ENCODE results near the gene ZC3H12D.
A peak's percentile ranks its signal among the peaks of the same experiment; 100 is the strongest.

Gene ZC3H12D

GRCh38 chr6:149452037-149452939 is 32.5 kb downstream of the ZC3H12D start:
- DNase-seq (ENCODE audit: extremely low read depth, low read depth) = no peak
- no peak overlapping the region for H3K4me3 ChIP-seq (replicated peaks; ENCODE audit: low read depth, low read length)
- no peak for TF ChIP-seq CTCF (IDR thresholded peaks at IDR 0.05; ENCODE audit: low read depth, low read length, missing control alignments)

GRCh38 chr6:149451376-149452036 is 33.3 kb downstream of the ZC3H12D start:
- H3K4me3 ChIP-seq (replicated peaks; ENCODE audit: low read depth, low read length) = no peak overlapping the region

DNA sequence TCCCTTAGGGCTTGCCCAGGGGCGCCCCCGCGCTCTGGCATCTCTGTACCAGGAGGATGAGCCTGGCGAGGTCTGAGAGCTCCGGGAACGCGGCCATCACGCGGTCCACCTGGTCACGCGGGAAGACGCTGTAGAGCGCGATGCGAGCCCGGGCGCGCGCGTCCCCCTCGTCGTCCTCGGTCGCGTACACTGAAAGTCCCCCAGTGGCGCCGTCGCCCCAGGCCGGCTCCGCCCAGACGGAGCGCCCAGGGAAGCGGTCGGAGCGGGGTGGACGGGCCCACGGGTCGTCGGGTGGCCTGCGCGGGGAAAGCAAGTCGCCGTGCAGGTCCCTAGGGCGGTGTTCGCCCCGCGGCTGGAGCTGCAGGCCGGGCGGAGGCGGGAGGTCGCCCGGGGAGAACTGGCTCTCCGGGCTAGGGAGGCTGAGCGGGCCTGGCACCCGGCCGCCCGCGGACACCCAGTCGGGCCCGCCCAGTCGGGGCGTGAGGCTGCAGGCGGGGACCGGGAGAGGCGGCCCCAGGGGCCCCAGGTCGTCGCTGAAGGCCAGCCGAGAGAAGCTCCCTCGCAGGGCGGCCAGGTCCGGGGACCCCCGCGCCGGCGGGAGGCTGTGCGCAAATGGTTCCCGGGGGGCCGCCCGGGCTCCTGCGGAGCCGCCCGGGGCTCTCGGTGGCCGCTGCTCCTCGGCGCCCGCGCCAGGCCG is 34.0 kb downstream of the ZC3H12D start:
- H3K4me3 ChIP-seq (replicated peaks; ENCODE audit: low read depth, low read length) = peak overlapping the region; percentile 21; the same call in 1 of the 2 replicates
- DNase-seq (ENCODE audit: extremely low read depth, low read depth) = no peak
- TF ChIP-seq CTCF (IDR thresholded peaks at IDR 0.05; ENCODE audit: low read depth, low read length, missing control alignments) = no peak

More at GRCh38 chr6:149451376-149452036, 33.3 kb downstream of the ZC3H12D start:
- DNase-seq (ENCODE audit: extremely low read depth, low read depth) = no peak
- TF ChIP-seq CTCF (IDR thresholded peaks at IDR 0.05; ENCODE audit: low read depth, low read length, missing control alignments) = no peak

DNA sequence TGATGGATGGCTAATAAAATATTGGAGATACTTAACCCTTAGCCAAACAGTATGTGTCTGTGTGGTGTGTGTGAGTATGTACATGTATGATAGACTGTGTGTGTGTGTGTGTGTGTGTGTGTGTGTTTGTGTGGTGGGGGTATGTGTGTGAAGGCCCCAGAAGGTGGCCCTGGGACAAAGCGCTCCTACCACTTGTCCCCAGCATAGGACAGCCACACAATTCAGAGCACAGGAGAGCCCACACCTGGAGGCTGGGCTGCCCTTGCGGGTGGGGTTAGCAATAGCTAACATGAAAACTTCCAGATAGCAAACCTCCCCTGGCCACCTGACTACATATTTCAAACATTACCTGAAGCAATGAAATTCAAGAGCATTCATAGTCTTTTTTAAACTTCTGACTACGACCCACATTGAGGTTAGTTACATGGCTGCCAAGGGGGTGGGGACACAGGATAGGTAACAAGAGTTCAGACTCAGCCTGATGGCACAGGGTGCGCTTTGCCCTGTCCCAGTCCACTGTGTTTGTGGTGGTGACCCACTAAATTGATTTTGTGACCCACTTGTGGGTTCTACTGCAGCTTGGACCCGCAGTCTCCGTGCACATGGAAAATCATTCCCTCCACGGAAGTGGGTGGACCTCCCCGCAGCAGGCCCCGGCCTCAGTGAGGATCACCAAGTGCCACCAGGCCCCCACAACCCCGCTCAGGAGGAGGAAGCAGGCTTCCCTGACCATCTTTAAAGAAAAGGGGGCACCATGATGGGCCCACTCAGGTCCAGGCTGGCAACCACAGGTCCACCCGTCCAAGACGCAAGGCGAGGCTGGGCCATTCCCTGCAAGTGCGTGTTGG is 34.8 kb downstream of the ZC3H12D start:
- TF ChIP-seq CTCF (IDR thresholded peaks at IDR 0.05; ENCODE audit: low read depth, low read length, missing control alignments) = no peak
- no peak overlapping the region; the same call in 1 of the 2 replicates for H3K4me3 ChIP-seq (replicated peaks; ENCODE audit: low read depth, low read length)
- no peak for DNase-seq (ENCODE audit: extremely low read depth, low read depth)

DNA sequence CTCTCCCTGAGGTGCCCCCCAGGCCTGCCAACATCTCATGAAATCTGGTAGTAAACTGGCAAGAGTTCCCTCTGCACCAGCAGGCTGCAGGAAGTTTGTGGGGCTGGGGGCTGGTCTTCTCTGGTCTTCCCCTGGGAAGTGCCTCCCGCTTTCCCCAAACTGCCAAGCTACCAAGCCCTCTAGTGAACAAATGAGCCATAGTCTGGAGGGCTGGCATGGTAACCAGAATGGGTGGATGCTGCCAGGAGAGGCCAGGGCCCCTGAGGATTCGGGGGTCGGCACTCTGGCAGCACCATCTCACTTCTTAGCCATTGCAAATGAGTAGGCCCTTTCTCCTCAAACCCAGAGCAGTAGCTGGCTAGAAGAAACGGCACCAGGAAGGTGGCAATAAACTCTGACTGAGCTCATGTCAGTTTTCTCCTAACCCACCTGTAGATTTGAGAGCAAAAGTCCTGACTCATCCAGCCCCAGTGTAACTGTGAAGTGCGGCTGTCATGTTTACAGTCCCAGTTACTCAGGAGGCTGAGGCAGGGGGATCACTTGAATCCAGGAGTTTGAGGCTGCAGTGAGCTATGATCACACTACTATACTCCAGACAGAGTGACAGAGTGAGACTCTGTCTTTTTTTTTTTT is 35.9 kb downstream of the ZC3H12D start:
- no peak for DNase-seq (ENCODE audit: extremely low read depth, low read depth)
- TF ChIP-seq CTCF (IDR thresholded peaks at IDR 0.05; ENCODE audit: low read depth, low read length, missing control alignments) = no peak
- no peak overlapping the region for H3K4me3 ChIP-seq (replicated peaks; ENCODE audit: low read depth, low read length)
